AG09309 (cell line): ENCODE results near the gene POU6F2.
"Not testable (repeated sequence)": the region's sequence is repeated elsewhere in the genome, so short reads cannot be mapped to it uniquely, and the experiment has no call there.

Experiments used
- DNase-seq: peaks from one replicate; pipeline ENCODE4 v3.0.0-alpha.2; 2010; ENCODE audit warnings: low read depth
- H3K4me3 ChIP-seq: 2 replicates; pipeline ENCODE4 v1.5.1; 2011; ENCODE audit warnings: mild to moderate bottlenecking, low read depth, low read length, moderate library complexity; ENCODE audit not compliant: control insufficient read depth
- TF ChIP-seq, protein P1 (sequence below): IDR thresholded peaks from 2 replicates; pipeline ENCODE4 v1.5.1; 2011; ENCODE audit warnings: mild to moderate bottlenecking, low read depth, low read length, inconsistent platforms; ENCODE audit not compliant: insufficient read depth, control insufficient read depth; ENCODE audit errors: missing control alignments

POU6F2 gene

DNA sequence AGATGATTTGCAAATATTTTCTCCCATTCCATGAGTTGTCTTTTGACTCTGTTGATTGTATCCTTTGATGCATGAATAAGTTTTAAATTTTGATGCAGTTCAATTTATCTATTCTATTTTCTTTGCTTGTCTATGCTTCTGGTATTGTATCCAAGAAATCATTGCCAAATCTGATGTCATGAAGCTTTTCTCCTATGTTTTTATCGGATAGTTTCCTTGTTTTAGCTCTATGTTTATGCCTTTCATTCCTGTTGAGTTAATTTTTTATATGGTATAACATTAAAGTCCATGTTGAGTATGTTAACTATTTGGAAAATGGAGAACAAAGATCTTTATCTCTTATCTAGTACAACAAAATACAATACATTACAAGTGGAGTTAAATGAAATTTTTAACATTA lies 41.1 kb upstream of the POU6F2 start:
- DNase-seq, result no peak
- TF ChIP-seq, protein P1, sequence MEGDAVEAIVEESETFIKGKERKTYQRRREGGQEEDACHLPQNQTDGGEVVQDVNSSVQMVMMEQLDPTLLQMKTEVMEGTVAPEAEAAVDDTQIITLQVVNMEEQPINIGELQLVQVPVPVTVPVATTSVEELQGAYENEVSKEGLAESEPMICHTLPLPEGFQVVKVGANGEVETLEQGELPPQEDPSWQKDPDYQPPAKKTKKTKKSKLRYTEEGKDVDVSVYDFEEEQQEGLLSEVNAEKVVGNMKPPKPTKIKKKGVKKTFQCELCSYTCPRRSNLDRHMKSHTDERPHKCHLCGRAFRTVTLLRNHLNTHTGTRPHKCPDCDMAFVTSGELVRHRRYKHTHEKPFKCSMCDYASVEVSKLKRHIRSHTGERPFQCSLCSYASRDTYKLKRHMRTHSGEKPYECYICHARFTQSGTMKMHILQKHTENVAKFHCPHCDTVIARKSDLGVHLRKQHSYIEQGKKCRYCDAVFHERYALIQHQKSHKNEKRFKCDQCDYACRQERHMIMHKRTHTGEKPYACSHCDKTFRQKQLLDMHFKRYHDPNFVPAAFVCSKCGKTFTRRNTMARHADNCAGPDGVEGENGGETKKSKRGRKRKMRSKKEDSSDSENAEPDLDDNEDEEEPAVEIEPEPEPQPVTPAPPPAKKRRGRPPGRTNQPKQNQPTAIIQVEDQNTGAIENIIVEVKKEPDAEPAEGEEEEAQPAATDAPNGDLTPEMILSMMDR, result no peak
- H3K4me3 ChIP-seq, result no peak overlapping the region

DNA sequence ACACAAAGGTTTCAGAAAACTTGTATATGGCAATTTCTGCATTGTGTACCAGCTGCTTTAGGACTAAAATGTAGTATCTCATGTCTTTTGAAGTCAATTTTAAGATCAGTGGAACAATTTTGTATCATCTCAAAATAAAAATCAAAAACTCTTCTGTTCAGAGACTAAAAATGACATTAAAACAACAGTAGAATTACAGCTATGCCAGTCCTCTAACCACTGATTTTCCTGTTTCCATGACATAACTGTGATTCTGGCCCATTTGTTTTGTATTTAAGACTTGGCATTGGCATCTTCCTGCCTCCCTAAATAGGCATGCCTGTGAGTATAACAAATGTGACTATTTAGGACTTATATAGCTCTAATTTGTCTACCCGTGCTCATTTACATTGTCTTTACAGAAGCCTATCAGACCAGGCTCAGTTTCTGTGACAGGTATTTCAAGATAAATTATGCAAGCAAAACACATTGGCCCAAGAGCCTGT lies 39.7 kb upstream of the POU6F2 start:
- no peak for DNase-seq
- TF ChIP-seq, protein P1, result no peak
- H3K4me3 ChIP-seq, result no peak overlapping the region

DNA sequence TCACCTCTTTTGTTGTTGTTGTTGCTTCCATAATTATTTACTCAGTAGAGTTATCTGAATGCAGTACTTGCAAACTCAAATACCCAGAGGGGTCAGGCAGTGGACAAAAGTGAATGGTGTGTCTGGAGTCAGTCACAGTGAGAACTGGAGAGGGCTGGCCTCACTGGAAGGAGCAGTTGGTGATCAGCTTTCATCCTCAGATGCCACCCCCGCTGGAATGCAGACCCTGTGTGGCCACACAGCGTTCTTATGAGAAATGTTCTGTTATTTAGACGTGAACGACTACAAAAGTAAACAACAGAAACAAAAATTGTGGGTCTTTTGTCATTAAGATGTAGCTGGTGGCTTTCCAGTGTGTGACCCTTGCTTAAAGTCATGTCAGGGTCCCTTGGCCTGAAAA lies 39.1 kb upstream of the POU6F2 start:
- DNase-seq, result no peak
- TF ChIP-seq, protein P1, result no peak

DNA sequence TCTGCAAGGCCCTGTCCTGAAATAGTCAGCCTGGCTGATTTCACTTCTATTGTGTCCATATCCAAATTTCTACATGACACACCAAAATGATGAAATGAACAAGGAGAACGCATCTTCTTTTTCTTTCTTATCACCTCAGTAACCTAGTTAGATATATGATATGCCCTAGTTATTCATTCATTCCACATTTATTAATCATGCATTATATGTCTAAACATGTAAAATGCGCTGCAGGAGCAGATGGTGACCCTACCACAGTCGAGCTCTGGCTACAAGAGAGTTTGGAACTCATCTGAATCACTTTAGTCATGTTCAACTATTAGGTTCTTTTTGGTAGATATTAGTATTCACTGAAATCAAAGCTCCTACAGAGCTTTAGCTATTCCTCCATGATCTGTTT lies 36.9 kb upstream of the POU6F2 start:
- no peak for DNase-seq
- H3K4me3 ChIP-seq, result no peak overlapping the region
- TF ChIP-seq, protein P1, result no peak

More for the DNA sequence above, 39.1 kb upstream of the POU6F2 start:
- no peak overlapping the region for H3K4me3 ChIP-seq

DNA sequence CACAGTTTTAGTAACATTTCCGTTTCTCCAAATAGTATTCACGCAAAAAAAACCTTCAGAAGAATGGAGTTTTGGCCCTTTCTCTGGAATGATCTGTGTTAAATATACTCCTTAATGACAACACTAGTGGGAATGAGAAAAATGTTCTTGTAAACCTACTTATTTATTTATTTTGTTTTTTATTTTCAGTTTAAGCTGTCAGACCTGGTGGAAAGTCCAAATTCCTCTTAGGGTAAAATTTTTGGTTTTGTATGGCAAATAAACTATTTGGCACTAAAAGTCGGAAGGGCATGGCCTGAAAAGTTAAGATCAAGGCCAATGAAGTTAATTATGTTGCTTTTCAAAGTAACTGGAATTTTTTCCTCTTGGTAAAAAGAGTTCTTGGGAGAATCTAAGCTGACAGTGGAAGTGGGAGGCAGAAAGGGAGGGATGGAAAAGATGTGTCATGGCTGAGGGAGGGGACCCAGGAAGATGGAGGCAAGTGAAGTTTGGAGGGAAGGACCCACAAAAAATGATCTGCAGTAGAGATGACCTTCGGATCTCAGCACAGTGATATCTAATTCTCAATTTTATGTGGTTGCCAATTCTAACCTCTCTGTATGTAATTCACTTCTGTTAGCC lies 35.2 kb upstream of the POU6F2 start:
- no peak for DNase-seq
- TF ChIP-seq, protein P1, result no peak
- no peak overlapping the region for H3K4me3 ChIP-seq

DNA sequence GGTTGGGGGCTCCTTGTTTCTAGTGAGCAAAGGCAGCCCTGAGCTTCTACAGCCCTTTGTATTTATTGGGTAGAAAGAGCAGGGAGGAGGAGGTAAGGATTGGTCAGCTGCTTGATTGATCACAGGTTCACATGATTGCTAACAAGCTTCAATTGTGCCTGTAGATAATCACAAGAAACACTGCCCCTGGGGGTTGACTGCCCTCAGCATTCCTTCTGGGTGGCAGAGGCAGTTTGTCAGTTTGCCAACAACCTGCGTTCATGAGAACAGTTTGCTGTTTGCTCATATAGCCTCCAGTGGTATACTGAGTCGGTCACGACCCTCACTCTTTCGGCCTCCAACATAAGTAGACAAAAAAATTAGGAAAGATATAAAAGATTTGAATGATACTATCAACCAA lies 30.2 kb upstream of the POU6F2 start:
- DNase-seq, H3K4me3 ChIP-seq: not testable (repeated sequence)

DNA sequence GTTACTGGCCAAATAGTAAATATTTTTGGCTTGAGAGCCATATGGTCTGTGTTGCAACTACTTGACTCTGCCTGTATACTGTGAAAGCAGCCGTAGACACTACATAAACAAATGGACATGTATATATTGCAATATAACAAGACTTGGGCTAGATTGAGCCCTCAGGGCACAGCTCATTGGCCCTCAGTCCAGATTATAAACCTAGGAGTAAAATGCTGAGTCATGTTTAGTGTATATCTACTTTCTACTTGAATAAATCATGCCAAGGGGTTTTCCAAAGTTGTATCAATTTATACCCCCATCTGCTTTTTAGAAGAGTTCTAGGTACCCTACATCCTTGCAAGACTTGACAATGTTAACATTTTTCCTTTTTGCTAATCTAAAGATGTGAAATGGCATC lies 27.4 kb upstream of the POU6F2 start:
- H3K4me3 ChIP-seq, result no peak overlapping the region
- DNase-seq, result no peak
- TF ChIP-seq, protein P1, result no peak
